H9 (cell line): ENCODE data around the gene STK24. TPM values are rescaled to one million over a fixed set of nuclear protein-coding genes. Genes with fewer than 3 reads are reported as not detected.

ENCODE experiments used
- DNase-seq: peaks from one replicate; pipeline ENCODE4 v3.0.0-alpha.2; 2017
- H2AFZ ChIP-seq: one replicate; pipeline ENCODE4 v1.6.1; 2013; ENCODE audit warnings: mild to moderate bottlenecking, low read length, control low read depth, moderate library complexity
- H2AK5ac ChIP-seq: 2 replicates; pipeline ENCODE4 v1.6.1; 2013; ENCODE audit warnings: low read length, control low read depth, mixed read lengths; ENCODE audit not compliant: insufficient read length
- H2BK120ac ChIP-seq: one replicate; pipeline ENCODE4 v1.6.1; 2013; ENCODE audit warnings: low read depth, mild to moderate bottlenecking, low read length, control low read depth, inconsistent platforms; ENCODE audit not compliant: poor library complexity, severe bottlenecking
- H2BK12ac ChIP-seq: 2 replicates; pipeline ENCODE4 v1.6.1; 2013; ENCODE audit warnings: low read length, control low read depth, mixed read lengths, low read depth; ENCODE audit not compliant: insufficient read length
- H2BK15ac ChIP-seq: 2 replicates; pipeline ENCODE4 v1.6.1; 2013; ENCODE audit warnings: low read depth, low read length, control low read depth
- H2BK20ac ChIP-seq: one replicate; pipeline ENCODE4 v1.6.1; 2013; ENCODE audit warnings: low read depth, mild to moderate bottlenecking, low read length, control low read depth, inconsistent platforms; ENCODE audit not compliant: poor library complexity, severe bottlenecking
- H2BK5ac ChIP-seq: 2 replicates; pipeline ENCODE4 v1.6.1; 2013; ENCODE audit warnings: low read length, control low read depth, mixed read lengths; ENCODE audit not compliant: insufficient read length
- H3K14ac ChIP-seq: 2 replicates; pipeline ENCODE4 v1.6.1; 2013; ENCODE audit warnings: low read length, control low read depth; ENCODE audit not compliant: insufficient read depth
- H3K18ac ChIP-seq: 2 replicates; pipeline ENCODE4 v1.6.1; 2013; ENCODE audit warnings: low read depth, mild to moderate bottlenecking, mixed read lengths, low read length, control low read depth; ENCODE audit not compliant: insufficient read length
- H3K23ac ChIP-seq: 2 replicates; pipeline ENCODE4 v1.6.1; 2013; ENCODE audit warnings: low read length, control low read depth, mixed read lengths, low read depth; ENCODE audit not compliant: insufficient read length
- H3K23me2 ChIP-seq: 2 replicates; pipeline ENCODE4 v1.6.1; 2013; ENCODE audit warnings: low read depth, mild to moderate bottlenecking, mixed read lengths, low read length, control low read depth; ENCODE audit not compliant: insufficient read length, poor library complexity, severe bottlenecking
- H3K27ac ChIP-seq: 2 replicates; pipeline ENCODE4 v1.5.1; 2013; ENCODE audit warnings: low read length, control low read depth, mixed read lengths, low read depth; ENCODE audit not compliant: insufficient read length
- H3K27me3 ChIP-seq: 2 replicates; pipeline ENCODE4 v1.6.1; 2013; ENCODE audit warnings: low read length, control low read depth, inconsistent platforms; ENCODE audit not compliant: insufficient read depth
- H3K4ac ChIP-seq: 2 replicates; pipeline ENCODE4 v1.6.1; 2013; ENCODE audit warnings: low read depth, mild to moderate bottlenecking, control low read depth, inconsistent platforms, low read length, moderate library complexity
- H3K4me1 ChIP-seq: 2 replicates; pipeline ENCODE4 v1.6.1; 2013; ENCODE audit warnings: low read length, control low read depth, inconsistent platforms; ENCODE audit not compliant: insufficient read depth
- H3K4me2 ChIP-seq: 2 replicates; pipeline ENCODE4 v1.6.1; 2013; ENCODE audit warnings: low read length, control low read depth, mixed read lengths; ENCODE audit not compliant: insufficient read length, insufficient read depth
- H3K56ac ChIP-seq: 2 replicates; pipeline ENCODE4 v1.6.1; 2013; ENCODE audit warnings: low read depth, mild to moderate bottlenecking, mixed read lengths, low read length, control low read depth; ENCODE audit not compliant: insufficient read length
- H3K79me1 ChIP-seq: 2 replicates; pipeline ENCODE4 v1.6.1; 2013; ENCODE audit warnings: low read depth, mild to moderate bottlenecking, moderate library complexity, low read length, control low read depth, inconsistent platforms; ENCODE audit not compliant: insufficient read depth, poor library complexity, severe bottlenecking
- H3K79me2 ChIP-seq: 2 replicates; pipeline ENCODE4 v1.6.1; 2013; ENCODE audit warnings: low read length, control low read depth, inconsistent platforms; ENCODE audit not compliant: insufficient read depth
- H3K9ac ChIP-seq: 2 replicates; pipeline ENCODE4 v1.6.1; 2013; ENCODE audit warnings: low read length, control low read depth, mixed read lengths; ENCODE audit not compliant: insufficient read length; ENCODE audit errors: extremely low read depth
- H3K9me3 ChIP-seq: one replicate; pipeline ENCODE4 v1.6.1; 2013; ENCODE audit warnings: low read depth, low read length, inconsistent platforms; ENCODE audit not compliant: control insufficient read depth
- H3T11ph ChIP-seq: one replicate; pipeline ENCODE4 v1.6.1; 2013; ENCODE audit warnings: mild to moderate bottlenecking, low read length, control low read depth, inconsistent platforms
- H4K20me1 ChIP-seq: one replicate; pipeline ENCODE4 v1.6.1; 2013; ENCODE audit not compliant: control insufficient read depth, insufficient read length, insufficient read depth
- H4K5ac ChIP-seq: 2 replicates; pipeline ENCODE4 v1.6.1; 2013; ENCODE audit warnings: low read depth, mild to moderate bottlenecking, mixed read lengths, low read length, control low read depth; ENCODE audit not compliant: insufficient read length
- H4K8ac ChIP-seq: replicated peaks from 2 replicates; pipeline ENCODE4 v1.6.1; 2013; ENCODE audit warnings: low read length, control low read depth, mixed read lengths, low read depth; ENCODE audit not compliant: insufficient read length
- H4K91ac ChIP-seq: 2 replicates; pipeline ENCODE4 v1.6.1; 2013; ENCODE audit warnings: low read depth, mild to moderate bottlenecking, moderate library complexity, mixed read lengths, low read length, control low read depth; ENCODE audit not compliant: insufficient read length
- H3K27ac Mint-ChIP-seq, 3 experiments: 2 replicates in 2 of 3; 3 replicates in 1 of 3; pipeline ENCODE4 v1.8.0; 2020 to 2021; ENCODE audit warnings: mixed read lengths in 3 of 3, mild to moderate bottlenecking in 1 of 3, moderate library complexity in 1 of 3
- H3K27me3 Mint-ChIP-seq: 2 replicates; pipeline ENCODE4 v1.8.0; 2021; ENCODE audit warnings: low read depth, mild to moderate bottlenecking, moderate library complexity, mixed read lengths
- H3K36me3 Mint-ChIP-seq, 3 experiments: 2 replicates in 2 of 3; 3 replicates in 1 of 3; pipeline ENCODE4 v1.8.0; 2020 to 2021; ENCODE audit warnings: low read depth in 3 of 3, mixed read lengths in 3 of 3; ENCODE audit not compliant: insufficient read depth in 1 of 3
- H3K4me1 Mint-ChIP-seq, 2 experiments: 2 replicates each; pipeline ENCODE4 v1.8.0; 2020; ENCODE audit warnings: mixed read lengths in 2 of 2
- H3K4me3 Mint-ChIP-seq, 2 experiments: 2 replicates in 1 of 2; 3 replicates in 1 of 2; pipeline ENCODE4 v1.8.0; 2020 to 2021; ENCODE audit warnings: mild to moderate bottlenecking in 2 of 2, mixed read lengths in 2 of 2, moderate library complexity in 1 of 2
- H3K9me3 Mint-ChIP-seq, 2 experiments: 2 replicates in 1 of 2; 3 replicates in 1 of 2; pipeline ENCODE4 v1.8.0; 2020; ENCODE audit warnings: mild to moderate bottlenecking in 2 of 2, mixed read lengths in 2 of 2, moderate library complexity in 1 of 2
- CTCF ChIP-seq: fragments of 200-600 bp; sonication (generic); conservative IDR thresholded peaks from 3 replicates; pipeline ENCODE4 v1.8.0; 2021; ENCODE audit warnings: antibody characterized with exemption, mild to moderate bottlenecking
- WGBS: extraction: QIAGEN DNeasy Blood & Tissue Kit; methylation state at CpG from one replicate; pipeline ENCODE4 v1.1.7; 2013; ENCODE audit warnings: missing lambda C conversion rate, low lambda C conversion rate, mixed read lengths; ENCODE audit not compliant: insufficient read length; ENCODE audit errors: extremely low coverage; 5-methylcytosine and 5-hydroxymethylcytosine counted together
- total RNA-seq: library from RNA; stranded (reverse); gene quantifications from 2 replicates; pipeline ENCODE4 v1.2.1, GENCODE V29; 2021

Gene STK24
- total RNA-seq, 1 experiment from 2014 or later, result 134 TPM

GRCh38 chr13:98486412-98486811 is 90.5 kb downstream of the STK24 start:
- Histone ChIP-seq H3K4me1 (peaks cover 7% of the 10 kb centered on the region; the same call in 1 of the 2 replicates), H2BK5ac (no peak overlapping the region), H2BK120ac (no peak overlapping the region), H3K23me2 (no peaks in the 10 kb centered on the region), H2AFZ (no peak overlapping the region), H3K56ac (no peak overlapping the region), H3K79me1 (peaks cover 11% of the 10 kb centered on the region), H3K27me3 (no peaks in the 10 kb centered on the region), H2BK12ac (no peak overlapping the region), H3K4ac (no peak overlapping the region), H2AK5ac (no peak overlapping the region), H3K27ac (no peak overlapping the region), H3K23ac (no peak overlapping the region), H3K4me2 (no peak overlapping the region), H4K8ac (no peak overlapping the region), H3K18ac (no peak overlapping the region), H3K9me3 (no peaks in the 10 kb centered on the region), H4K5ac (no peak overlapping the region), H3K79me2 (peaks cover 39% of the 10 kb centered on the region; the same call in 1 of the 2 replicates), H3K9ac (no peak overlapping the region), H4K91ac (no peak overlapping the region), H4K20me1 (no peaks in the 10 kb centered on the region), H3T11ph (no peak overlapping the region), H2BK15ac (no peak overlapping the region), H2BK20ac (no peak overlapping the region), H3K14ac (no peak overlapping the region)
- peaks cover 0 to 3% (median 2%) of the 10 kb centered on the region in 3 experiments; a peak in 3 of 7 replicates for H3K36me3 Mint-ChIP-seq
- H3K9me3 Mint-ChIP-seq, result no peaks in the 10 kb centered on the region
- no CpG with 5 or more reads among the region's 8 CpGs for WGBS
- H3K4me3 Mint-ChIP-seq, result no peak overlapping the region; a peak in 1 of 5 replicates
- peak overlapping the region; percentile 23 to 73 (median 63); a peak in 5 of 7 replicates for H3K27ac Mint-ChIP-seq
- DNase-seq, result no peak
- TF ChIP-seq CTCF, result no peak
- H3K27me3 Mint-ChIP-seq, result no peaks in the 10 kb centered on the region
- peaks cover 81 to 90% of the 10 kb centered on the region in 2 experiments for H3K4me1 Mint-ChIP-seq
